Activated B cell treated with CpG ODN at 0.5 μM for 24 hours (primary cell): ENCODE measurements around the gene CYBC1. TPM values are rescaled to one million over a fixed set of nuclear protein-coding genes. Genes with fewer than 3 reads are reported as not detected.

Source experiments
- ATAC-seq: fragments of 200-7000 bp; cut with Tn5 transposase; one replicate; pipeline ENCODE4 v1.10.0; 2021; ENCODE audit warnings: low read depth, mild to moderate bottlenecking, moderate library complexity
- CTCF ChIA-PET: fragments of 350-600 bp; sonication (Branson Sonifier 250); formaldehyde crosslinking; loops from one replicate; lab custom pipeline; 2021; ENCODE audit warnings: antibody characterized with exemption; lab: Charles Lee
- POLR2A ChIA-PET: fragments of 350-600 bp; sonication (Branson Sonifier 250); formaldehyde crosslinking; loops from one replicate; lab custom pipeline; 2021; ENCODE audit warnings: antibody characterized with exemption; lab: Charles Lee
- DNase-seq: peaks from one replicate; pipeline ENCODE4 v3.0.0; 2022
- H3K27ac Mint-ChIP-seq: one replicate; pipeline ENCODE4 v1.8.0; 2020; ENCODE audit warnings: mixed read lengths
- H3K27me3 Mint-ChIP-seq: one replicate; pipeline ENCODE4 v1.8.0; 2021; ENCODE audit warnings: mixed read lengths
- H3K36me3 Mint-ChIP-seq: one replicate; pipeline ENCODE4 v1.8.0; 2021; ENCODE audit warnings: low read depth, mixed read lengths
- H3K4me1 Mint-ChIP-seq: one replicate; pipeline ENCODE4 v1.8.0; 2021; ENCODE audit warnings: mixed read lengths
- H3K4me3 Mint-ChIP-seq: one replicate; pipeline ENCODE4 v1.8.0; 2020; ENCODE audit warnings: mild to moderate bottlenecking, mixed read lengths
- H3K9me3 Mint-ChIP-seq: one replicate; pipeline ENCODE4 v1.8.0; 2020; ENCODE audit warnings: mixed read lengths
- CTCF ChIP-seq: fragments of 200-600 bp; IDR thresholded peaks from one replicate; pipeline ENCODE4 v1.8.0; 2022; ENCODE audit warnings: antibody characterized with exemption, mild to moderate bottlenecking
- intact Hi-C: fragments of 100-400 bp; cut with micrococcal nuclease; formaldehyde crosslinking; loops from one replicate; pipeline ENCODE4 v1.15.1; 2024
- total RNA-seq: library from RNA; stranded (reverse); gene quantifications from 2 replicates; pipeline ENCODE4 v1.2.3, GENCODE V29; 2022

Gene CYBC1
- total RNA-seq, 1 donor from 2014 or later, result 501 TPM

GRCh38 chr17:82491196-82491530 lies 40.6 kb upstream of the CYBC1 start:
- ATAC-seq (no peak), DNase-seq (no peak)
- Mint-ChIP-seq H3K27me3 (no peaks in the 10 kb centered on the region), H3K4me1 (peaks cover 18% of the 10 kb centered on the region), H3K9me3 (no peaks in the 10 kb centered on the region), H3K4me3 (no peak overlapping the region), H3K36me3 (peaks cover 29% of the 10 kb centered on the region), H3K27ac (no peak overlapping the region)
- CTCF ChIA-PET, result no interaction called here
- intact Hi-C loops, result loop anchor here (10.0 kb wide), 1 partner anchor 196 kb away; no protein-coding TSS in a partner anchor
- no peak for TF ChIP-seq CTCF
- POLR2A ChIA-PET, result no interaction called here

- H3K36me3 Mint-ChIP-seq, result peaks cover 33% of the 10 kb centered on the region
- H3K4me1 Mint-ChIP-seq, result peaks cover 20% of the 10 kb centered on the region
- no peak for TF ChIP-seq CTCF
- DNase-seq, result no peak
- CTCF ChIA-PET, result no interaction called here
- no peak overlapping the region for H3K4me3 Mint-ChIP-seq
- no peaks in the 10 kb centered on the region for H3K27me3 Mint-ChIP-seq
- POLR2A ChIA-PET, result no interaction called here
- H3K9me3 Mint-ChIP-seq, result no peaks in the 10 kb centered on the region
- no peak for ATAC-seq
- intact Hi-C loops, result loop anchor here (10.0 kb wide), 1 partner anchor 196 kb away; no protein-coding TSS in a partner anchor
- H3K27ac Mint-ChIP-seq, result no peak overlapping the region
Measured at GRCh38 chr17:82490512-82491195, 40.1 kb upstream of the CYBC1 start.

- ChIA-PET POLR2A (no interaction called here), CTCF (no interaction called here)
- TF ChIP-seq CTCF, result no peak
- no peaks in the 10 kb centered on the region for H3K9me3 Mint-ChIP-seq
- no peak overlapping the region for H3K4me3 Mint-ChIP-seq
- H3K36me3 Mint-ChIP-seq, result peaks cover 40% of the 10 kb centered on the region
- DNase-seq, result no peak
- no peak overlapping the region for H3K27ac Mint-ChIP-seq
- H3K4me1 Mint-ChIP-seq, result peaks cover 20% of the 10 kb centered on the region
- H3K27me3 Mint-ChIP-seq, result no peaks in the 10 kb centered on the region
- intact Hi-C loops, result loop anchor here (10.0 kb wide), 1 partner anchor 195 kb away; no protein-coding TSS in a partner anchor
- no peak for ATAC-seq
Measured at GRCh38 chr17:82489851-82490511, 39.4 kb upstream of the CYBC1 start.

- H3K27me3 Mint-ChIP-seq, result no peaks in the 10 kb centered on the region
- ChIA-PET POLR2A (no interaction called here), CTCF (no interaction called here)
- ATAC-seq (no peak), DNase-seq (no peak)
- H3K4me1 Mint-ChIP-seq, result peaks cover 12% of the 10 kb centered on the region
- no peak overlapping the region for H3K4me3 Mint-ChIP-seq
- H3K36me3 Mint-ChIP-seq, result peaks cover 42% of the 10 kb centered on the region
- TF ChIP-seq CTCF, result no peak
- intact Hi-C loops, result no loop called here
- no peaks in the 10 kb centered on the region for H3K9me3 Mint-ChIP-seq
- H3K27ac Mint-ChIP-seq, result no peak overlapping the region
Measured at GRCh38 chr17:82489117-82489516, 38.6 kb upstream of the CYBC1 start.

- ChIA-PET CTCF (no interaction called here), POLR2A (no interaction called here)
- ATAC-seq, result no peak
- no peak for TF ChIP-seq CTCF
- intact Hi-C loops, result no loop called here
- DNase-seq, result no peak
- no peak overlapping the region for H3K4me3 Mint-ChIP-seq
- H3K27me3 Mint-ChIP-seq, result no peaks in the 10 kb centered on the region
- peaks cover 7% of the 10 kb centered on the region for H3K4me1 Mint-ChIP-seq
- H3K9me3 Mint-ChIP-seq, result no peaks in the 10 kb centered on the region
- H3K27ac Mint-ChIP-seq, result no peak overlapping the region
- peaks cover 54% of the 10 kb centered on the region for H3K36me3 Mint-ChIP-seq
Measured at GRCh38 chr17:82487910-82488309, 37.4 kb upstream of the CYBC1 start.
